ENCODE measurements around the gene SYNDIG1.

- TF ChIP-seq FOXM1 (IDR thresholded peaks at IDR 0.05; ENCODE audit: borderline replicate concordance) (no peak), SUZ12 (IDR thresholded peaks at IDR 0.05) (no peak), FOXA1 (IDR thresholded peaks at IDR 0.05) (no peak), LEF1 (IDR thresholded peaks at IDR 0.05; ENCODE audit: borderline replicate concordance) (no peak), SP1 (IDR thresholded peaks at IDR 0.05) (no peak), TARDBP (IDR thresholded peaks at IDR 0.05) (no peak), ZNF384 (IDR thresholded peaks at IDR 0.05) (no peak)
Observed at GRCh38 chr20:24658920-24659660, 189.7 kb downstream of the SYNDIG1 start.
